ENCODE data around the gene SLC25A34.

Gene SLC25A34

GRCh38 chr1:15760520-15761211 lies 24.6 kb downstream of the SLC25A34 start (continued):
- TF ChIP-seq ZNF280D (tag by site-specific recombination; IDR thresholded peaks at IDR 0.05) = no peak
- no peak for TF ChIP-seq ZBTB17 (tag by site-specific recombination; IDR thresholded peaks at IDR 0.05)
- no peak for TF ChIP-seq ZNF175 (tag by site-specific recombination; IDR thresholded peaks at IDR 0.05)
- TF ChIP-seq ZNF510 (tag by site-specific recombination; IDR thresholded peaks at IDR 0.05; ENCODE audit: insufficient replicate concordance) = no peak
- TF ChIP-seq ZNF148 (tag by site-specific recombination; IDR thresholded peaks at IDR 0.05; ENCODE audit: borderline replicate concordance) = no peak
- no peak for TF ChIP-seq ZNF596 (tag by site-specific recombination; IDR thresholded peaks at IDR 0.05)
- 0 out of 2 replicates have a peak, but pooled peaks have one; percentile 74 for TF ChIP-seq PRDM10 (tag by site-specific recombination; IDR thresholded peaks at IDR 0.05)
- TF ChIP-seq SP2 (tag by site-specific recombination; IDR thresholded peaks at IDR 0.05) = peak; percentile 63
- TF ChIP-seq ZNF2 (tag by site-specific recombination; IDR thresholded peaks at IDR 0.05) = peak; percentile 4; the same call in 1 of the 2 replicates
- TF ChIP-seq ZFP3 (tag by site-specific recombination; IDR thresholded peaks at IDR 0.05; ENCODE audit: low read depth) = no peak
- no peak for TF ChIP-seq ZBTB7A (tag by site-specific recombination; IDR thresholded peaks at IDR 0.05; ENCODE audit: low read depth)
- no peak for TF ChIP-seq ZSCAN30 (tag by site-specific recombination; IDR thresholded peaks at IDR 0.05)
- no peak for TF ChIP-seq WT1 (tag by site-specific recombination; IDR thresholded peaks at IDR 0.05)
- TF ChIP-seq ZBTB48 (tag by site-specific recombination; IDR thresholded peaks at IDR 0.05) = no peak
- TF ChIP-seq ZNF404 (tag by site-specific recombination; IDR thresholded peaks at IDR 0.05) = no peak
- TF ChIP-seq ZNF654 (tag by site-specific recombination; IDR thresholded peaks at IDR 0.05; ENCODE audit: low read depth) = no peak
- no peak for TF ChIP-seq ZNF138 (tag by site-specific recombination; IDR thresholded peaks at IDR 0.05; ENCODE audit: borderline replicate concordance)
- no peak for TF ChIP-seq ZNF707 (tag by site-specific recombination; IDR thresholded peaks at IDR 0.05)
- peak; percentile 97 for TF ChIP-seq ZFHX2 (tag by site-specific recombination; conservative IDR thresholded peaks at IDR 0.05)

Measured in HEK293 (cell line).